ENCODE results near the gene TACC2. TPM values are rescaled to one million over a fixed set of nuclear protein-coding genes. Genes with fewer than 3 reads are reported as not detected.

Gene TACC2
- total RNA-seq, 1 experiment from 2014 or later, result 15.8 TPM

DNA sequence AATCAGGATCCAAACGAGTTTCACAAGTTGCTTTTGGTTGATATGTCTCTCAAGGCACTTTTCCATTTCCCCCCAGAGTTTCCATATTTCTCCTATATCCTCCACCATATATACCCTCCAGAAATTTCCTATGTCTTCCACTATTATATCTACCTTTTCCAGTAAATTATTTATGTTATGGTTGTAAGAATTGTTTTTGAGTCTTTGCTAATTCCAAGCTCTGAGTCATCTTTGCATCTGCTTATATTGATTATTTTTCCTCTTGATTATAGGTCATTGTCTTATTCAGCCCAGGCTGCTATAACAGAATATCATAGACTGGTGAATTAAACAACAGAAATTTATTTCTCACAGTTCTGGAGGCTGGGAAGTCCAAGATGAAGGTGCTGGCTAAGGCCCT, 12.7 kb downstream of the TACC2 start:
- H3K79me2 ChIP-seq (ENCODE audit: low read depth), result no peaks in the 10 kb centered on the region
- peaks cover 3% of the 10 kb centered on the region; the same call in 1 of the 2 replicates for H3K4me1 ChIP-seq (replicated peaks; ENCODE audit: insufficient read depth)
- H3F3A ChIP-seq (ENCODE audit: insufficient read depth, low read depth), result no peaks in the 10 kb centered on the region
- TF ChIP-seq, protein P1, sequence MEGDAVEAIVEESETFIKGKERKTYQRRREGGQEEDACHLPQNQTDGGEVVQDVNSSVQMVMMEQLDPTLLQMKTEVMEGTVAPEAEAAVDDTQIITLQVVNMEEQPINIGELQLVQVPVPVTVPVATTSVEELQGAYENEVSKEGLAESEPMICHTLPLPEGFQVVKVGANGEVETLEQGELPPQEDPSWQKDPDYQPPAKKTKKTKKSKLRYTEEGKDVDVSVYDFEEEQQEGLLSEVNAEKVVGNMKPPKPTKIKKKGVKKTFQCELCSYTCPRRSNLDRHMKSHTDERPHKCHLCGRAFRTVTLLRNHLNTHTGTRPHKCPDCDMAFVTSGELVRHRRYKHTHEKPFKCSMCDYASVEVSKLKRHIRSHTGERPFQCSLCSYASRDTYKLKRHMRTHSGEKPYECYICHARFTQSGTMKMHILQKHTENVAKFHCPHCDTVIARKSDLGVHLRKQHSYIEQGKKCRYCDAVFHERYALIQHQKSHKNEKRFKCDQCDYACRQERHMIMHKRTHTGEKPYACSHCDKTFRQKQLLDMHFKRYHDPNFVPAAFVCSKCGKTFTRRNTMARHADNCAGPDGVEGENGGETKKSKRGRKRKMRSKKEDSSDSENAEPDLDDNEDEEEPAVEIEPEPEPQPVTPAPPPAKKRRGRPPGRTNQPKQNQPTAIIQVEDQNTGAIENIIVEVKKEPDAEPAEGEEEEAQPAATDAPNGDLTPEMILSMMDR (conservative IDR thresholded peaks at IDR 0.05), result no peak
- TF ChIP-seq EZH2 (IDR thresholded peaks at IDR 0.05; ENCODE audit: low read depth), result no peak
- H4K20me1 ChIP-seq (ENCODE audit: insufficient read depth), result no peaks in the 10 kb centered on the region
- intact Hi-C loops (cut with micrococcal nuclease; ENCODE audit: unreplicated experiment), result no loop called here
- no peaks in the 10 kb centered on the region for H3K36me3 ChIP-seq (ENCODE audit: low read depth)
- BruUV-seq (replicated peaks), result no TSS peak
- ChIA-PET POLR2A (ENCODE audit: unreplicated experiment) (no interaction called here), CTCF (no interaction called here)
- H3K4me2 ChIP-seq, result no peak overlapping the region
- no peaks in the 10 kb centered on the region for H3K27me3 ChIP-seq (ENCODE audit: insufficient read depth, low read depth)
- no peaks in the 10 kb centered on the region for H3K9me3 ChIP-seq (ENCODE audit: insufficient read depth, low read depth)
- H3K9me2 ChIP-seq (ENCODE audit: insufficient read depth), result no peaks in the 10 kb centered on the region
- no peak overlapping the region for H3K4me3 ChIP-seq
- H3K27ac ChIP-seq, result no peak overlapping the region
- no peak for DNase-seq
- H2AFZ ChIP-seq, result no peak overlapping the region

DNA sequence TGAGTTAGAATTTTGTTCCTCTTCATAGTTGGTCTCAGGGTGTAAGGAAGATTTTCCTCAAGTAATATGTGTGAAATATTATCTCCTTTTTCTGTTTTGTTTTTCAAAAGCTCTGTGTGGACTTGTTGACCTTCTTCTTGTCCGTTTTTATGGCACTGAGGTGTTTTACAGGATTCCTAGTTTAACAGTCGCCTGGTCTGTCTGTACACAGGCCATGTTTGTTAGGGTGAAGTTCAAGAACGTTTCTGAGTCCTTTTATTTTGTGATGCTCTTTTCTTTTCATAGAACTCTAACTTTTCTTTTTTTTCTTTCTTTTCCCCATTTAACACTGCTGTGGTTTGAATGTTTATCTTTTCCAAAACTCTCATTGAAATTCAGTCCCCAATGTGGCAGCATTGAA, 18.5 kb downstream of the TACC2 start:
- H2AFZ ChIP-seq, result no peak overlapping the region
- H4K20me1 ChIP-seq (ENCODE audit: insufficient read depth), result no peaks in the 10 kb centered on the region
- no peak for DNase-seq
- ChIA-PET POLR2A (ENCODE audit: unreplicated experiment) (no interaction called here), CTCF (no interaction called here)
- no peaks in the 10 kb centered on the region for H3K36me3 ChIP-seq (ENCODE audit: low read depth)
- no peaks in the 10 kb centered on the region for H3K9me2 ChIP-seq (ENCODE audit: insufficient read depth)
- H3K4me1 ChIP-seq (replicated peaks; ENCODE audit: insufficient read depth), result no peaks in the 10 kb centered on the region
- no peaks in the 10 kb centered on the region for H3K79me2 ChIP-seq (ENCODE audit: low read depth)
- no peaks in the 10 kb centered on the region for H3K9me3 ChIP-seq (ENCODE audit: insufficient read depth, low read depth)
- no TSS peak for BruUV-seq (replicated peaks)
- no peaks in the 10 kb centered on the region for H3F3A ChIP-seq (ENCODE audit: insufficient read depth, low read depth)
- H3K4me3 ChIP-seq, result no peak overlapping the region
- no peaks in the 10 kb centered on the region for H3K27me3 ChIP-seq (ENCODE audit: insufficient read depth, low read depth)
- intact Hi-C loops (cut with micrococcal nuclease; ENCODE audit: unreplicated experiment), result no loop called here
- H3K27ac ChIP-seq, result no peak overlapping the region
- no peak overlapping the region for H3K4me2 ChIP-seq
- TF ChIP-seq EZH2 (IDR thresholded peaks at IDR 0.05; ENCODE audit: low read depth), result no peak
- TF ChIP-seq, protein P1 (conservative IDR thresholded peaks at IDR 0.05), result no peak

DNA sequence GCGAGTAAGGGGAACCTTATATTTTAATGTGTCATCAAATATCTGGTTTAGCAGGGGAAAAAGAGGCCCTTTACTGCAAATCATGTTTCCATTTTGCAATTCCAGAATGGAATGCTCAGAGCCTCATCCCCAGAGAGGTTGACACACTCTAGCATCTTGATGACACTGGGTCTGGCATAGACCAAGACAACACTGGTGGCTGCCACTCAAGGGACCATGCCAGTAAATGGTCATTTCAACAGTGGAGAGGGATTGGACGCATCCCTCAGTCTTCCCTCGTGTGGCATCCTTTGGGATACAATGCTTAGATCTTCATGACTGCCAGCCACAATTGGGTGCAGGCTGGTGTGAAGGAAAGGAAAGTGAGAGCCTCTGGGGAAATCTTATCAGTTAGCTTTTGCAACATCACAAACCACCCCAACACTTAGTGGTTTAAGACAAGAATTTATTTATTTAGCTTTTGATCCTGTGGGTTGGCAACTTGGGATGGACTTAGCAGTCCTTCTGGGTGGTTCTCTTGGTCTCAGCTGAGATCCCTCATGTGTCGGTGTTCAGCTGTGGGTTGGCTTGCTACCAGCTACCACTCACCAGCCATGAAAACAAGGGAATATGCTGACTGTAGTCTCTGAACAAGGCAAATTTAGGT, 21.6 kb downstream of the TACC2 start:
- no peak for TF ChIP-seq EZH2 (IDR thresholded peaks at IDR 0.05; ENCODE audit: low read depth)
- TF ChIP-seq, protein P1 (conservative IDR thresholded peaks at IDR 0.05), result no peak
- Histone ChIP-seq H2AFZ (no peak overlapping the region), H3K27me3 (ENCODE audit: insufficient read depth, low read depth) (no peaks in the 10 kb centered on the region), H3K9me2 (ENCODE audit: insufficient read depth) (no peaks in the 10 kb centered on the region), H3K4me2 (no peak overlapping the region), H3K27ac (no peak overlapping the region), H3K4me1 (replicated peaks; ENCODE audit: insufficient read depth) (no peaks in the 10 kb centered on the region), H3F3A (ENCODE audit: insufficient read depth, low read depth) (no peaks in the 10 kb centered on the region), H3K9me3 (ENCODE audit: insufficient read depth, low read depth) (no peaks in the 10 kb centered on the region), H4K20me1 (ENCODE audit: insufficient read depth) (no peaks in the 10 kb centered on the region), H3K79me2 (ENCODE audit: low read depth) (no peaks in the 10 kb centered on the region), H3K36me3 (ENCODE audit: low read depth) (no peaks in the 10 kb centered on the region), H3K4me3 (no peak overlapping the region)
- intact Hi-C loops (cut with micrococcal nuclease; ENCODE audit: unreplicated experiment), result no loop called here
- no peak for DNase-seq
- no TSS peak for BruUV-seq (replicated peaks)
- ChIA-PET CTCF (no interaction called here), POLR2A (ENCODE audit: unreplicated experiment) (interaction anchor here (0.6 kb wide), 1 partner anchor 248 kb away, joined by 17 read pairs; no protein-coding TSS in a partner anchor)
